SK-N-SH (cell line): Measurements from ENCODE around the gene SPECC1L.

Source experiments
- EP300 ChIP-seq, 2 experiments: IDR thresholded peaks; 2 replicates each; pipeline versions ENCODE4 v1.4.0 to v1.6.1; 2012; ENCODE audit warnings: borderline replicate concordance in 1 of 2, low read depth in 1 of 2, low read length in 1 of 2
- FOXM1 ChIP-seq: IDR thresholded peaks from 2 replicates; pipeline ENCODE4 v1.4.0; 2012; ENCODE audit warnings: low read depth, mild to moderate bottlenecking
- GABPA ChIP-seq: IDR thresholded peaks from 2 replicates; pipeline ENCODE4 v1.4.0; 2012; ENCODE audit warnings: low read depth, mild to moderate bottlenecking
- JUND ChIP-seq: IDR thresholded peaks from 2 replicates; pipeline ENCODE4 v1.4.0; 2012
- NFIC ChIP-seq: IDR thresholded peaks from 2 replicates; pipeline ENCODE4 v1.4.0; 2012; ENCODE audit warnings: borderline replicate concordance
- POLR2AphosphoS5 ChIP-seq: IDR thresholded peaks from 2 replicates; pipeline ENCODE4 v1.6.1; 2012; ENCODE audit warnings: low read depth, low read length
- TAF1 ChIP-seq: IDR thresholded peaks from 2 replicates; pipeline ENCODE4 v1.6.1; 2012; ENCODE audit warnings: low read depth, mild to moderate bottlenecking, low read length, moderate library complexity, borderline replicate concordance
- TF ChIP-seq, protein P1 (sequence below): fragments of 200-600 bp; sonication (generic); IDR thresholded peaks from 2 replicates; pipeline ENCODE4 v1.6.1; 2017; ENCODE audit warnings: antibody characterized with exemption, mild to moderate bottlenecking, moderate library complexity

DNA sequence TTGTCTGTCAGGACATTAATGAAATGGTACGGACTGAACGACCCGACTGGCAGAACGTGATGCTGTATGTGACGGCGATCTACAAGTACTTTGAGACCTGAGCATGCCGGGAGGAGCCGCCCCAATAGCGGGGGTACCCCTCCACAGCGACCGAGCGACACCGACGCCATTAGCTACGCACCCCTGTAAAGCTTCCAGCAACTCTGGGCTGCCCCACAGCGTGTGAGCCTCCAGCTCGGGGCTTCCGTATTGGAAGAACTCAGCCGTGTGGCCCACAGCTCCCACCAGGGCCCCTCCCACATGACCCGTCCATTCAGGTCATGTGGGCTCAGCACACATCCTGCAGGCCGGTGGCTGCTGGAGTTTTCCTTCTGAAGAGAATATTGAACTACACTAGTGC lies 143.9 kb downstream of the SPECC1L start:
- TF ChIP-seq POLR2AphosphoS5 (no peak), TAF1 (no peak), FOXM1 (no peak), GABPA (no peak), NFIC (no peak), EP300 (IDR thresholded peaks at IDR 0.05; ENCODE audit: borderline replicate concordance in 1 of 2, low read depth in 1 of 2, low read length in 1 of 2) (no peak), JUND (no peak)
- TF ChIP-seq, protein P1, sequence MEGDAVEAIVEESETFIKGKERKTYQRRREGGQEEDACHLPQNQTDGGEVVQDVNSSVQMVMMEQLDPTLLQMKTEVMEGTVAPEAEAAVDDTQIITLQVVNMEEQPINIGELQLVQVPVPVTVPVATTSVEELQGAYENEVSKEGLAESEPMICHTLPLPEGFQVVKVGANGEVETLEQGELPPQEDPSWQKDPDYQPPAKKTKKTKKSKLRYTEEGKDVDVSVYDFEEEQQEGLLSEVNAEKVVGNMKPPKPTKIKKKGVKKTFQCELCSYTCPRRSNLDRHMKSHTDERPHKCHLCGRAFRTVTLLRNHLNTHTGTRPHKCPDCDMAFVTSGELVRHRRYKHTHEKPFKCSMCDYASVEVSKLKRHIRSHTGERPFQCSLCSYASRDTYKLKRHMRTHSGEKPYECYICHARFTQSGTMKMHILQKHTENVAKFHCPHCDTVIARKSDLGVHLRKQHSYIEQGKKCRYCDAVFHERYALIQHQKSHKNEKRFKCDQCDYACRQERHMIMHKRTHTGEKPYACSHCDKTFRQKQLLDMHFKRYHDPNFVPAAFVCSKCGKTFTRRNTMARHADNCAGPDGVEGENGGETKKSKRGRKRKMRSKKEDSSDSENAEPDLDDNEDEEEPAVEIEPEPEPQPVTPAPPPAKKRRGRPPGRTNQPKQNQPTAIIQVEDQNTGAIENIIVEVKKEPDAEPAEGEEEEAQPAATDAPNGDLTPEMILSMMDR, result no peak
